Keratinocyte (primary cell): ENCODE measurements around the gene CDK14. TPM values are rescaled to one million over a fixed set of nuclear protein-coding genes. Genes with fewer than 3 reads are reported as not detected.

Experiments
- DNase-seq: peaks from one replicate; pipeline ENCODE4 v3.0.0-alpha.2; 2011; ENCODE audit warnings: low read depth, missing footprints, low spot score
- FAIRE-seq: peaks from 2 replicates; lab custom pipeline; 2011; peaks lifted over from hg19 to GRCh38; lab: Jason Lieb, UNC
- H2AFZ ChIP-seq: 2 replicates; pipeline ENCODE4 v1.6.0; 2012; ENCODE audit warnings: low read length, control low read depth, inconsistent platforms; ENCODE audit not compliant: control insufficient read depth
- H3K27ac ChIP-seq: 2 replicates; pipeline ENCODE4 v1.5.1; 2011; ENCODE audit warnings: low read length; ENCODE audit not compliant: control insufficient read depth, insufficient read depth
- H3K27me3 ChIP-seq: 3 replicates; pipeline ENCODE4 v1.6.0; 2011; ENCODE audit warnings: low read length; ENCODE audit not compliant: control insufficient read depth, insufficient read depth; ENCODE audit errors: extremely low read depth
- H3K36me3 ChIP-seq, 2 experiments: 2 replicates in 1 of 2; 3 replicates in 1 of 2; pipeline ENCODE4 v1.5.1; 2011; ENCODE audit warnings: low read length in 2 of 2, mild to moderate bottlenecking in 1 of 2; ENCODE audit not compliant: control insufficient read depth in 2 of 2, insufficient read depth in 2 of 2; ENCODE audit errors: extremely low read depth in 1 of 2
- H3K4me1 ChIP-seq: 3 replicates; pipeline ENCODE4 v1.5.1; 2011; ENCODE audit warnings: low read length; ENCODE audit not compliant: control insufficient read depth, insufficient read depth; ENCODE audit errors: extremely low read depth
- H3K4me2 ChIP-seq: 3 replicates; pipeline ENCODE4 v1.6.0; 2011; ENCODE audit warnings: low read depth, low read length; ENCODE audit not compliant: control insufficient read depth, insufficient read depth; ENCODE audit errors: extremely low read depth
- H3K4me3 ChIP-seq, 3 experiments: fragments of 200-600 bp in 1 of 3; sonication (generic) in 1 of 3; 2 replicates in 2 of 3; 3 replicates in 1 of 3; pipeline ENCODE4 v1.5.1; 2011 to 2016; ENCODE audit warnings: low read length in 3 of 3, mild to moderate bottlenecking in 3 of 3, control low read depth in 2 of 3, inconsistent platforms in 1 of 3, low read depth in 1 of 3, mixed read lengths in 1 of 3, mixed run types in 1 of 3, moderate library complexity in 1 of 3; ENCODE audit not compliant: control insufficient read depth in 2 of 3, insufficient read depth in 2 of 3; ENCODE audit errors: extremely low read depth in 1 of 3
- H3K79me2 ChIP-seq: 2 replicates; pipeline ENCODE4 v1.6.0; 2012; ENCODE audit warnings: low read length; ENCODE audit not compliant: control insufficient read depth, insufficient read depth
- H3K9ac ChIP-seq: 3 replicates; pipeline ENCODE4 v1.6.0; 2011; ENCODE audit warnings: low read length; ENCODE audit not compliant: control insufficient read depth, insufficient read depth; ENCODE audit errors: extremely low read depth
- H3K9me1 ChIP-seq: 3 replicates; pipeline ENCODE4 v1.6.0; 2011; ENCODE audit warnings: low read length; ENCODE audit not compliant: control insufficient read depth, insufficient read depth; ENCODE audit errors: extremely low read depth
- H3K9me3 ChIP-seq: 2 replicates; pipeline ENCODE4 v1.5.1; 2012; ENCODE audit warnings: low read depth, low read length; ENCODE audit not compliant: control insufficient read depth
- H4K20me1 ChIP-seq: 3 replicates; pipeline ENCODE4 v1.6.0; 2011; ENCODE audit warnings: low read length; ENCODE audit not compliant: control insufficient read depth, insufficient read depth; ENCODE audit errors: extremely low read depth
- CTCF ChIP-seq, 3 experiments: IDR thresholded peaks in 1 of 3; conservative IDR thresholded peaks in 1 of 3; optimal IDR thresholded peaks in 1 of 3; 2 replicates in 2 of 3; 3 replicates in 1 of 3; pipeline versions ENCODE3 to v1.5.1; 2011; ENCODE audit warnings: low read length in 3 of 3, mild to moderate bottlenecking in 3 of 3, moderate library complexity in 2 of 3, control low read depth in 1 of 3, inconsistent platforms in 1 of 3; ENCODE audit not compliant: insufficient read depth in 2 of 3; ENCODE audit errors: extremely low read depth in 1 of 3
- EZH2 ChIP-seq: IDR thresholded peaks from one replicate; pipeline ENCODE4 v1.6.1; 2012; ENCODE audit warnings: inconsistent platforms, mild to moderate bottlenecking, low read length, moderate library complexity
- dilution Hi-C: fragments of 300-500 bp; cut with MboI; formaldehyde crosslinking; loops from one replicate; pipeline ENCODE4 v1.7.0; 2020; ENCODE audit warnings: low sequenced_read_pairs; ENCODE audit not compliant: extremely low pct_ligation_motif_present
- polyA plus RNA-seq, 5 experiments: library from polyadenylated mRNA; depleted of rRNA in 3 of 5; stranded (reverse) in 3 of 5; stranded (forward) in 1 of 5; unstranded in 1 of 5; fragments of >200 nt; gene quantifications; 1 replicate in 1 of 5; 2 replicates in 3 of 5; 3 replicates in 1 of 5; pipeline versions ENCODE4 v1.2.1 to v1.2.3, GENCODE V29; 2011 to 2012; ENCODE audit warnings: missing spikeins in 2 of 5, low read depth in 1 of 5, low replicate concordance in 1 of 5

Gene CDK14
- polyA plus RNA-seq, 1 donor (not counting 4 experiments of a cell fraction or from before 2014, with no cell fraction given), result 4.0 TPM

GRCh38 chr7:90655566-90655965 is 59.4 kb downstream of the CDK14 start:
- dilution Hi-C loops, result no loop called here
- no peaks in the 10 kb centered on the region for H4K20me1 ChIP-seq
- peak; percentile 9 for FAIRE-seq
- no peaks in the 10 kb centered on the region for H3K27me3 ChIP-seq
- H3K4me3 ChIP-seq, result no peak overlapping the region
- H3K9ac ChIP-seq, result no peak overlapping the region
- H3K4me2 ChIP-seq, result no peak overlapping the region
- H3K4me1 ChIP-seq, result peaks cover 6% of the 10 kb centered on the region
- H3K27ac ChIP-seq, result no peak overlapping the region
- H3K9me1 ChIP-seq, result no peaks in the 10 kb centered on the region
- H3K9me3 ChIP-seq, result no peaks in the 10 kb centered on the region
- no peaks in the 10 kb centered on the region for H3K36me3 ChIP-seq
- H2AFZ ChIP-seq, result peak overlapping the region; percentile 36
- no peak for DNase-seq
- TF ChIP-seq CTCF (optimal IDR thresholded peaks at IDR 0.05 in 1 of 3, IDR thresholded peaks at IDR 0.05 in 1 of 3, conservative IDR thresholded peaks at IDR 0.05 in 1 of 3; ENCODE audit: extremely low read depth in 1 of 3, insufficient read depth in 2 of 3, low read length in 3 of 3) (no peak), EZH2 (no peak)
- no peaks in the 10 kb centered on the region for H3K79me2 ChIP-seq

GRCh38 chr7:90657481-90657880 is 61.4 kb downstream of the CDK14 start:
- Histone ChIP-seq H3K9me3 (no peaks in the 10 kb centered on the region), H3K27ac (no peak overlapping the region), H3K4me3 (no peak overlapping the region), H3K9me1 (no peaks in the 10 kb centered on the region), H2AFZ (no peak overlapping the region), H3K36me3 (no peaks in the 10 kb centered on the region), H3K27me3 (no peaks in the 10 kb centered on the region), H3K79me2 (no peaks in the 10 kb centered on the region), H3K4me2 (no peak overlapping the region), H3K9ac (no peak overlapping the region), H3K4me1 (peaks cover 6% of the 10 kb centered on the region), H4K20me1 (no peaks in the 10 kb centered on the region)
- dilution Hi-C loops, result no loop called here
- FAIRE-seq, result no peak
- TF ChIP-seq EZH2 (no peak), CTCF (optimal IDR thresholded peaks at IDR 0.05 in 1 of 3, IDR thresholded peaks at IDR 0.05 in 1 of 3, conservative IDR thresholded peaks at IDR 0.05 in 1 of 3; ENCODE audit: extremely low read depth in 1 of 3, insufficient read depth in 2 of 3, low read length in 3 of 3) (no peak)
- no peak for DNase-seq
